ENCODE measurements around the gene SH3BP4. TPM values are rescaled to one million over a fixed set of nuclear protein-coding genes. Genes with fewer than 3 reads are reported as not detected.

The SH3BP4 gene
- total and polyA plus RNA-seq, 4 donors: 4.1 to 18.4 (median 12.2) TPM

DNA sequence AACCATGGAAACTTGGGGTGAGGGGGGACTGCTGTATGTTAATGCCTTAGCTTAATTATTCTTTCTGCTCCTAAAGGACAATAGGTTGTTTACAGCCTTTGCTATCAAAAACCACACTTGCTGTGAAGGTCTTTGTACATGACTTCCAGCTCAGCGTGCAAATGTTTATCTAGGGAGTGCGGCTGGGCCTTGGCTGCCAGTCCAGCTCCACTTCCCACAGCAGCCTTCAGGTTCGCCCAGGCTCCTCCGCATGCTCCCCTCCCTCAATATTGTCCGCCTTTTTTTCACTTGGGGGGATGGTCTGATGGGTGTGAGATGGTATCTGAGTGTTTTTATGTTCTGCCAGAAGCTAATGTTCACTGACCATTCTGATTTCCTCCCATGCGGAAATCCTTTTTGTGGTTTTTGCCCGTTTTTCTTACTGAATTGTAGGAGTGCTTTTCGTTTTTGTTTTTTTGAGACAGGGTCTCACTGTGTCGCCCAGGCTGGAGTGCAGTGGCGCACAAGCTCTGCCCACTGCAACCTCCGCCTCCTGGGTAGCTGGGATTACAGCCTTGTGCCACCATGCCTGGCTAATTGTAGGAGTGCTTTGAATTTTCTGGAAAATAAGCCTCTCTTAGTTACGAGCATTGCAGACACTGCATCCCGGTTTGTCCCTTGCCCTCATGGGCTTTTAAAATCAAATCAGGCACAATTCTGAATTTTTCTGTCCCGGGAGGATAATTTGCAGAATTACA lies 28.8 kb downstream of the SH3BP4 start:
- no peak for TF ChIP-seq HNF4G (IDR thresholded peaks at IDR 0.05)
- no peak for TF ChIP-seq FOXA1 (IDR thresholded peaks at IDR 0.05)
- TF ChIP-seq, protein P1, sequence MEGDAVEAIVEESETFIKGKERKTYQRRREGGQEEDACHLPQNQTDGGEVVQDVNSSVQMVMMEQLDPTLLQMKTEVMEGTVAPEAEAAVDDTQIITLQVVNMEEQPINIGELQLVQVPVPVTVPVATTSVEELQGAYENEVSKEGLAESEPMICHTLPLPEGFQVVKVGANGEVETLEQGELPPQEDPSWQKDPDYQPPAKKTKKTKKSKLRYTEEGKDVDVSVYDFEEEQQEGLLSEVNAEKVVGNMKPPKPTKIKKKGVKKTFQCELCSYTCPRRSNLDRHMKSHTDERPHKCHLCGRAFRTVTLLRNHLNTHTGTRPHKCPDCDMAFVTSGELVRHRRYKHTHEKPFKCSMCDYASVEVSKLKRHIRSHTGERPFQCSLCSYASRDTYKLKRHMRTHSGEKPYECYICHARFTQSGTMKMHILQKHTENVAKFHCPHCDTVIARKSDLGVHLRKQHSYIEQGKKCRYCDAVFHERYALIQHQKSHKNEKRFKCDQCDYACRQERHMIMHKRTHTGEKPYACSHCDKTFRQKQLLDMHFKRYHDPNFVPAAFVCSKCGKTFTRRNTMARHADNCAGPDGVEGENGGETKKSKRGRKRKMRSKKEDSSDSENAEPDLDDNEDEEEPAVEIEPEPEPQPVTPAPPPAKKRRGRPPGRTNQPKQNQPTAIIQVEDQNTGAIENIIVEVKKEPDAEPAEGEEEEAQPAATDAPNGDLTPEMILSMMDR (IDR thresholded peaks at IDR 0.05; ENCODE audit: low read depth, low read length, missing input control): no peak
- no peak for TF ChIP-seq JUND (IDR thresholded peaks at IDR 0.05)
- peak; percentile 34 for TF ChIP-seq FOXA2 (IDR thresholded peaks at IDR 0.05)
- no peak for TF ChIP-seq NR2F2 (IDR thresholded peaks at IDR 0.05)
- TF ChIP-seq HNF4A (conservative IDR thresholded peaks at IDR 0.05): peak in 1 of 2 donors; percentile 49
- TF ChIP-seq, protein P2, sequence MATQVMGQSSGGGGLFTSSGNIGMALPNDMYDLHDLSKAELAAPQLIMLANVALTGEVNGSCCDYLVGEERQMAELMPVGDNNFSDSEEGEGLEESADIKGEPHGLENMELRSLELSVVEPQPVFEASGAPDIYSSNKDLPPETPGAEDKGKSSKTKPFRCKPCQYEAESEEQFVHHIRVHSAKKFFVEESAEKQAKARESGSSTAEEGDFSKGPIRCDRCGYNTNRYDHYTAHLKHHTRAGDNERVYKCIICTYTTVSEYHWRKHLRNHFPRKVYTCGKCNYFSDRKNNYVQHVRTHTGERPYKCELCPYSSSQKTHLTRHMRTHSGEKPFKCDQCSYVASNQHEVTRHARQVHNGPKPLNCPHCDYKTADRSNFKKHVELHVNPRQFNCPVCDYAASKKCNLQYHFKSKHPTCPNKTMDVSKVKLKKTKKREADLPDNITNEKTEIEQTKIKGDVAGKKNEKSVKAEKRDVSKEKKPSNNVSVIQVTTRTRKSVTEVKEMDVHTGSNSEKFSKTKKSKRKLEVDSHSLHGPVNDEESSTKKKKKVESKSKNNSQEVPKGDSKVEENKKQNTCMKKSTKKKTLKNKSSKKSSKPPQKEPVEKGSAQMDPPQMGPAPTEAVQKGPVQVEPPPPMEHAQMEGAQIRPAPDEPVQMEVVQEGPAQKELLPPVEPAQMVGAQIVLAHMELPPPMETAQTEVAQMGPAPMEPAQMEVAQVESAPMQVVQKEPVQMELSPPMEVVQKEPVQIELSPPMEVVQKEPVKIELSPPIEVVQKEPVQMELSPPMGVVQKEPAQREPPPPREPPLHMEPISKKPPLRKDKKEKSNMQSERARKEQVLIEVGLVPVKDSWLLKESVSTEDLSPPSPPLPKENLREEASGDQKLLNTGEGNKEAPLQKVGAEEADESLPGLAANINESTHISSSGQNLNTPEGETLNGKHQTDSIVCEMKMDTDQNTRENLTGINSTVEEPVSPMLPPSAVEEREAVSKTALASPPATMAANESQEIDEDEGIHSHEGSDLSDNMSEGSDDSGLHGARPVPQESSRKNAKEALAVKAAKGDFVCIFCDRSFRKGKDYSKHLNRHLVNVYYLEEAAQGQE (IDR thresholded peaks at IDR 0.05): peak; percentile 61
- peak; percentile 39 for TF ChIP-seq TAF1 (conservative IDR thresholded peaks at IDR 0.05)
- TF ChIP-seq, protein P3, sequence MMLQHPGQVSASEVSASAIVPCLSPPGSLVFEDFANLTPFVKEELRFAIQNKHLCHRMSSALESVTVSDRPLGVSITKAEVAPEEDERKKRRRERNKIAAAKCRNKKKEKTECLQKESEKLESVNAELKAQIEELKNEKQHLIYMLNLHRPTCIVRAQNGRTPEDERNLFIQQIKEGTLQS (IDR thresholded peaks at IDR 0.05): no peak
- no peak for TF ChIP-seq EGR1 (IDR thresholded peaks at IDR 0.05; ENCODE audit: low read depth in 2 of 2)
- peak; percentile 28 to 33 for TF ChIP-seq RAD21 (IDR thresholded peaks at IDR 0.05)
- TF ChIP-seq YY1 (IDR thresholded peaks at IDR 0.05): no peak
- peak; percentile 15 for TF ChIP-seq SP1 (IDR thresholded peaks at IDR 0.05)
- TF ChIP-seq RXRA (IDR thresholded peaks at IDR 0.05): peak; percentile 39 to 57
- TF ChIP-seq, protein P4, sequence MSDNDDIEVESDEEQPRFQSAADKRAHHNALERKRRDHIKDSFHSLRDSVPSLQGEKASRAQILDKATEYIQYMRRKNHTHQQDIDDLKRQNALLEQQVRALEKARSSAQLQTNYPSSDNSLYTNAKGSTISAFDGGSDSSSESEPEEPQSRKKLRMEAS (IDR thresholded peaks at IDR 0.05): peak; percentile 67
- no peak for TF ChIP-seq GABPA (IDR thresholded peaks at IDR 0.05 in 1 of 2, conservative IDR thresholded peaks at IDR 0.05 in 1 of 2)
- TF ChIP-seq, protein P5, sequence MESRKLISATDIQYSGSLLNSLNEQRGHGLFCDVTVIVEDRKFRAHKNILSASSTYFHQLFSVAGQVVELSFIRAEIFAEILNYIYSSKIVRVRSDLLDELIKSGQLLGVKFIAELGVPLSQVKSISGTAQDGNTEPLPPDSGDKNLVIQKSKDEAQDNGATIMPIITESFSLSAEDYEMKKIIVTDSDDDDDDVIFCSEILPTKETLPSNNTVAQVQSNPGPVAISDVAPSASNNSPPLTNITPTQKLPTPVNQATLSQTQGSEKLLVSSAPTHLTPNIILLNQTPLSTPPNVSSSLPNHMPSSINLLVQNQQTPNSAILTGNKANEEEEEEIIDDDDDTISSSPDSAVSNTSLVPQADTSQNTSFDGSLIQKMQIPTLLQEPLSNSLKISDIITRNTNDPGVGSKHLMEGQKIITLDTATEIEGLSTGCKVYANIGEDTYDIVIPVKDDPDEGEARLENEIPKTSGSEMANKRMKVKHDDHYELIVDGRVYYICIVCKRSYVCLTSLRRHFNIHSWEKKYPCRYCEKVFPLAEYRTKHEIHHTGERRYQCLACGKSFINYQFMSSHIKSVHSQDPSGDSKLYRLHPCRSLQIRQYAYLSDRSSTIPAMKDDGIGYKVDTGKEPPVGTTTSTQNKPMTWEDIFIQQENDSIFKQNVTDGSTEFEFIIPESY (IDR thresholded peaks at IDR 0.05): no peak
- no peak for DNase-seq (ENCODE audit: low spot score)
- H3K4me3 ChIP-seq (ENCODE audit: low read depth in 1 of 3, low read length in 3 of 3): peak overlapping the region in 1 of 3 donors; percentile 1
- peak overlapping the region; percentile 29 to 79 for H3K9ac ChIP-seq (ENCODE audit: low read depth in 1 of 2, low read length in 2 of 2)
- peaks cover 24 to 72% (median 53%) of the 10 kb centered on the region in 4 donors for H3K4me1 ChIP-seq (ENCODE audit: control insufficient read depth in 4 of 4, insufficient read depth in 4 of 4, low read length in 3 of 4)
- 37% methylated on average over 14 of the region's 14 CpGs for WGBS
- no peaks in the 10 kb centered on the region for H3K27me3 ChIP-seq (ENCODE audit: control insufficient read depth in 4 of 4, insufficient read depth in 4 of 4, low read length in 3 of 4)
- H3K27ac ChIP-seq (ENCODE audit: low read depth in 1 of 2, low read length in 2 of 2): peak overlapping the region; percentile 89 to 91
- no peaks in the 10 kb centered on the region for H3K9me3 ChIP-seq (ENCODE audit: control insufficient read depth in 4 of 4, low read length in 3 of 4)
- H3K36me3 ChIP-seq (ENCODE audit: control insufficient read depth in 4 of 4, insufficient read depth in 3 of 4, low read depth in 1 of 4, low read length in 3 of 4): peaks cover 0 to 2% (median 0%) of the 10 kb centered on the region in 4 donors
